ENCODE measurements around the gene NRXN2. TPM values are rescaled to one million over a fixed set of nuclear protein-coding genes. Genes with fewer than 3 reads are reported as not detected.

NRXN2 gene
- polyA plus RNA-seq, 1 of the 3 experiments (the other 2 are of a cell fraction) = 0.15 TPM

DNA sequence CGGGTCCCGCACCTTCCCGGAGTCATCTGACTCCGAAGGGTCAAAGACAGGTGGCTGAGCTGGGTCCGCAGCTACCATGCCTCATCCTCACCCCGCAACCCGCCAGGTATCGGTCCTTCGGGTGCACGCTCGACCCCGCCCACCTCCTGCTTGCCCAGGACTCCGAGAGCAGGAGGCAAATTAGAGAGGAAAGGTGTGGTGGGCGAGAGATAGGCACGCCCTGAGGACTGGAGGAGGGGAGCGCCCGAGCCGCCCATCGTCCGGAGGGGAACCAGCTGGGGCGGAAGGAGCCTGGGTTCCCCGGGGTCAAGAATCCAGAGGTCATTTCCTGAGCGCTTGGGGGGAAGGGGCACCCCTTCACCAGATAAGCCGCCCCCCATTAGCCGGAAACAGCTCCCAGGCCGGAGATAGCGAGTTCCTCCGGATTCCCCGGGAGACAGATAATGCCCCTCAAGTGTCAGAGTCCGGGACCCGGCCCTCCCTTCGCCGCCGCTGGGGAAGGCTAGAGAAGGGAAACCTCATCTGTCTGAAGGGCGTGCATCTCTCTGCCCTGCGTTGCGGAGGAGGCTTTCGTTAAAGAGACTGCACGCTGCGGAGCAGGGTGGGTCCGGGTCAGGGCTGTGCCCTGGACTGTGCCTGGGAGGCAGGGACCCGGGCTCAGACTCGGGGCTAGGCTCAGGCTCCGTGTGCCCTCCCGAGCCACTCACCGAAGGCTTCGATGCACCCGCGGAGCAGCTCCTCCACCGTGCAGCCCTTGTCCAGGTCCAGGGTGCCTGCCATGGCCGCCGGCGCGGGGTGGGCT lies 19.3 kb upstream of the NRXN2 start (continued):
- TF ChIP-seq, protein P1, sequence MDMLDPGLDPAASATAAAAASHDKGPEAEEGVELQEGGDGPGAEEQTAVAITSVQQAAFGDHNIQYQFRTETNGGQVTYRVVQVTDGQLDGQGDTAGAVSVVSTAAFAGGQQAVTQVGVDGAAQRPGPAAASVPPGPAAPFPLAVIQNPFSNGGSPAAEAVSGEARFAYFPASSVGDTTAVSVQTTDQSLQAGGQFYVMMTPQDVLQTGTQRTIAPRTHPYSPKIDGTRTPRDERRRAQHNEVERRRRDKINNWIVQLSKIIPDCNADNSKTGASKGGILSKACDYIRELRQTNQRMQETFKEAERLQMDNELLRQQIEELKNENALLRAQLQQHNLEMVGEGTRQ (IDR thresholded peaks at IDR 0.05; ENCODE audit: borderline replicate concordance, low read depth, low read length) = no peak
- TF ChIP-seq MEF2A (IDR thresholded peaks at IDR 0.05; ENCODE audit: borderline replicate concordance, low read depth) = no peak
- TF ChIP-seq FOSL2 (IDR thresholded peaks at IDR 0.05; ENCODE audit: borderline replicate concordance, low read depth) = no peak
- no peak for TF ChIP-seq FOXM1 (IDR thresholded peaks at IDR 0.05; ENCODE audit: low read depth)

DNA sequence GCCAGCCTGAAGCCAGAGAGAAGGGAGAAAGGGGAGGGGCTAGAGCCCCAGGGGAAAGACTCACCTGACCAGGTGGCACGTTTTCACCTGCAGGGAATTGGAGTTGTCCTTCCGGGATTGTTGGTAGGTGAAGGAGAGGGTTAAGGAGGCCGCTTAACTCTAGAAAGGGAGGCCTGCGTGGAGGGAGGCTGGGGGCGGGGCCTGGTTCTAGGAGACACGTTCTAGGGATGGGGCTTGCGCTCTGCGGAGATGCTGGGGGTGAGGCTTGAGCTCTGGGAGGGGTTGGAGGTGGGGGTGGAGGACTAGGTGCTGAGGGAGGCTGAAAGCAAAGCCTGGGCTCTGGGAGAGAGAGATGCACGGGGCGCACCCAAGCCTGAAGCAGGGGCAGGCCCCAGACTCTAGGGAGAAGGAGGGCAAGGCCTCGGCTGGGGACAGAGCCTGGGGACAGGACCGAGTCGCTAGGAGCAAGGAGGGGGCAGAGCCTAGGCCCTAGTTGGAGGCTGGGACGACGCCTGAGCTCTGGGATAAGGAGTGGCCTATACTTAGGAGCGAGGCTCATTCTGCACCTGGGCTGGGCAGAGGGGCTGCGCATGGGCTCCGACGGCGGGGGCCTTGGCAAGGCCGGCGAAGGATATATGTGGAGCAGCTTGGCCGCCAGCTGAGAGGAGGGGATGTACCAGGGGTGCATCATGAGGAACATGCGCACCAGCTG lies 18.5 kb upstream of the NRXN2 start:
- peaks cover 8% of the 10 kb centered on the region; the same call in 1 of the 2 replicates for H3K27me3 ChIP-seq (ENCODE audit: insufficient read depth)
- POLR2A ChIA-PET = interaction anchor here (0.6 to 1.4 kb wide), 2 partner anchors 21 to 53 kb away, joined by 3 to 4 read pairs; no protein-coding TSS in a partner anchor

More for the DNA sequence above, 18.5 kb upstream of the NRXN2 start:
- Histone ChIP-seq H3K4me3 (ENCODE audit: low read depth in 2 of 2, low read length in 1 of 2) (no peak overlapping the region), H3K79me2 (ENCODE audit: insufficient read depth) (no peaks in the 10 kb centered on the region), H3K4me1 (ENCODE audit: control insufficient read depth in 1 of 2, insufficient read depth in 2 of 2, low read depth in 1 of 2, low read length in 1 of 2) (peaks cover 16 to 17% of the 10 kb centered on the region in 2 experiments; a peak in 2 of 4 replicates), H3K9ac (no peak overlapping the region), H3K9me2 (no peaks in the 10 kb centered on the region), H3K9me3 (no peaks in the 10 kb centered on the region), H3K36me3 (replicated peaks in 1 of 2; ENCODE audit: control insufficient read depth in 1 of 2, insufficient read depth in 2 of 2, low read length in 1 of 2) (no peaks in the 10 kb centered on the region), H4K20me1 (ENCODE audit: insufficient read depth) (no peaks in the 10 kb centered on the region), H2AFZ (ENCODE audit: low read depth) (no peak overlapping the region), H3K4me2 (no peak overlapping the region), H3K27ac (ENCODE audit: low read depth in 2 of 2, low read length in 1 of 2) (no peak overlapping the region), H3F3A (replicated peaks; ENCODE audit: insufficient read depth) (no peaks in the 10 kb centered on the region)
- CTCF ChIA-PET = interaction anchor here (0.6 to 4.2 kb wide), 22 partner anchors 7 to 188 kb away, joined by 3 to 48 read pairs (median 5); no protein-coding TSS in a partner anchor
- 91% methylated on average over 22 of the region's 24 CpGs for WGBS (ENCODE audit: low lambda C conversion rate)
- TF ChIP-seq, protein P2, sequence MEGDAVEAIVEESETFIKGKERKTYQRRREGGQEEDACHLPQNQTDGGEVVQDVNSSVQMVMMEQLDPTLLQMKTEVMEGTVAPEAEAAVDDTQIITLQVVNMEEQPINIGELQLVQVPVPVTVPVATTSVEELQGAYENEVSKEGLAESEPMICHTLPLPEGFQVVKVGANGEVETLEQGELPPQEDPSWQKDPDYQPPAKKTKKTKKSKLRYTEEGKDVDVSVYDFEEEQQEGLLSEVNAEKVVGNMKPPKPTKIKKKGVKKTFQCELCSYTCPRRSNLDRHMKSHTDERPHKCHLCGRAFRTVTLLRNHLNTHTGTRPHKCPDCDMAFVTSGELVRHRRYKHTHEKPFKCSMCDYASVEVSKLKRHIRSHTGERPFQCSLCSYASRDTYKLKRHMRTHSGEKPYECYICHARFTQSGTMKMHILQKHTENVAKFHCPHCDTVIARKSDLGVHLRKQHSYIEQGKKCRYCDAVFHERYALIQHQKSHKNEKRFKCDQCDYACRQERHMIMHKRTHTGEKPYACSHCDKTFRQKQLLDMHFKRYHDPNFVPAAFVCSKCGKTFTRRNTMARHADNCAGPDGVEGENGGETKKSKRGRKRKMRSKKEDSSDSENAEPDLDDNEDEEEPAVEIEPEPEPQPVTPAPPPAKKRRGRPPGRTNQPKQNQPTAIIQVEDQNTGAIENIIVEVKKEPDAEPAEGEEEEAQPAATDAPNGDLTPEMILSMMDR (IDR thresholded peaks at IDR 0.05) = no peak
- TF ChIP-seq FOXJ3 (CRISPR knock-in tag; IDR thresholded peaks at IDR 0.05) = no peak
- TF ChIP-seq, protein P3, sequence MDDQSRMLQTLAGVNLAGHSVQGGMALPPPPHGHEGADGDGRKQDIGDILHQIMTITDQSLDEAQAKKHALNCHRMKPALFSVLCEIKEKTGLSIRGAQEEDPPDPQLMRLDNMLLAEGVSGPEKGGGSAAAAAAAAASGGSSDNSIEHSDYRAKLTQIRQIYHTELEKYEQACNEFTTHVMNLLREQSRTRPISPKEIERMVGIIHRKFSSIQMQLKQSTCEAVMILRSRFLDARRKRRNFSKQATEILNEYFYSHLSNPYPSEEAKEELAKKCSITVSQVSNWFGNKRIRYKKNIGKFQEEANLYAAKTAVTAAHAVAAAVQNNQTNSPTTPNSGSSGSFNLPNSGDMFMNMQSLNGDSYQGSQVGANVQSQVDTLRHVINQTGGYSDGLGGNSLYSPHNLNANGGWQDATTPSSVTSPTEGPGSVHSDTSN (IDR thresholded peaks at IDR 0.05) = no peak
- TF ChIP-seq RCOR1 (IDR thresholded peaks at IDR 0.05; ENCODE audit: low read length) = no peak
- TF ChIP-seq RAD21 (IDR thresholded peaks at IDR 0.05; ENCODE audit: low read length) = no peak
- no peak for TF ChIP-seq NFIC (IDR thresholded peaks at IDR 0.05; ENCODE audit: borderline replicate concordance)
- no peak for TF ChIP-seq EP300 (IDR thresholded peaks at IDR 0.05; ENCODE audit: borderline replicate concordance in 1 of 2, low read depth in 1 of 2, low read length in 1 of 2)
- no peak for TF ChIP-seq JUND (IDR thresholded peaks at IDR 0.05)
- no peak for TF ChIP-seq FOXM1 (IDR thresholded peaks at IDR 0.05; ENCODE audit: low read depth)
- no peak for TF ChIP-seq ELF1 (IDR thresholded peaks at IDR 0.05)
- TF ChIP-seq, protein P4, sequence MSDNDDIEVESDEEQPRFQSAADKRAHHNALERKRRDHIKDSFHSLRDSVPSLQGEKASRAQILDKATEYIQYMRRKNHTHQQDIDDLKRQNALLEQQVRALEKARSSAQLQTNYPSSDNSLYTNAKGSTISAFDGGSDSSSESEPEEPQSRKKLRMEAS (IDR thresholded peaks at IDR 0.05; ENCODE audit: low read depth) = no peak
- no peak for DNase-seq
